AG04450 (cell line): ENCODE results near the gene LEPR. TPM values are rescaled to one million over a fixed set of nuclear protein-coding genes. Genes with fewer than 3 reads are reported as not detected.
"Not testable (repeated sequence)": the region's sequence is repeated elsewhere in the genome, so short reads cannot be mapped to it uniquely, and the experiment has no call there.

ENCODE experiments used
- CTCF ChIA-PET: fragments of 300-600, 350-600 bp; formaldehyde crosslinking; extraction: SDS; loops from one replicate; lab custom pipeline; 2022; ENCODE audit warnings: antibody characterized with exemption, inconsistent platforms; lab: Charles Lee
- POLR2A ChIA-PET: fragments of 350-600 bp; formaldehyde crosslinking; extraction: SDS; loops from one replicate; lab custom pipeline; 2021; ENCODE audit warnings: antibody characterized with exemption, inconsistent platforms; lab: Yijun Ruan, JAX
- DNase-seq: peaks from one replicate; pipeline ENCODE4 v3.0.0-alpha.2; 2011; ENCODE audit warnings: low read depth, low spot score
- H3K27ac ChIP-seq: one replicate; pipeline ENCODE4 v1.5.1; 2012; ENCODE audit warnings: low read depth, low read length, control low read depth
- H3K27me3 ChIP-seq: one replicate; pipeline ENCODE4 v1.6.0; 2012; ENCODE audit warnings: low read length; ENCODE audit not compliant: control insufficient read depth, insufficient read depth
- H3K4me3 ChIP-seq: 2 replicates; pipeline ENCODE4 v1.5.1; 2011; ENCODE audit warnings: mild to moderate bottlenecking, low read depth, low read length, control low read depth
- H3K9me3 ChIP-seq: 2 replicates; pipeline ENCODE4 v1.5.1; 2012; ENCODE audit warnings: low read length; ENCODE audit not compliant: control insufficient read depth, insufficient read depth
- polyA plus RNA-seq: library from polyadenylated mRNA; depleted of rRNA; stranded (reverse); fragments of >200 nt; gene quantifications from 2 replicates; pipeline ENCODE4 v1.2.3, GENCODE V29; 2011
- TF ChIP-seq, protein P1 (sequence below): IDR thresholded peaks from 2 replicates; pipeline ENCODE4 v1.5.1; 2011; ENCODE audit warnings: low read depth, low read length, control low read depth, inconsistent platforms

Gene LEPR
- polyA plus RNA-seq, 1 experiment, result 11.1 TPM

DNA sequence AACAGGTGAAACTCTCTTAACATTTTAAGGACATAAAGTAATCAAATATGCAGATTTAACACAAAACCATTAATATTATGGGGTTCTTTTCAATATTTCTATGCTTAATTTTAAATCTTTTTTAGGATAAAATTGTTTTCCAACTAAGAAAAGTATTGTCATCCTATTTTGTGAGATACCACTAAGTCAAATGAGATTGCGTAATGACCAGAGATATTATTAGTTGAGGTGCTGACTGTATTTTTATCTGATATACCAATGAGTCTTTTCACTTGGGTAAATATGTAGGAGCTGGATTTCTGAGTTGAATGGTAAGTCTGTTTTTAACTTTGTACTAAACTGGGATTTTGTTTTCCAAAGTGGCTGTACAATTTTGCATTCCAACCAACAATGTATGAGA lies 25.4 kb downstream of the LEPR start:
- POLR2A ChIA-PET, result no interaction called here
- DNase-seq, result no peak
- H3K9me3 ChIP-seq, result peaks cover 4% of the 10 kb centered on the region; the same call in 1 of the 2 replicates
- no peak overlapping the region for H3K27ac ChIP-seq
- H3K4me3 ChIP-seq, result no peak overlapping the region
- TF ChIP-seq, protein P1, sequence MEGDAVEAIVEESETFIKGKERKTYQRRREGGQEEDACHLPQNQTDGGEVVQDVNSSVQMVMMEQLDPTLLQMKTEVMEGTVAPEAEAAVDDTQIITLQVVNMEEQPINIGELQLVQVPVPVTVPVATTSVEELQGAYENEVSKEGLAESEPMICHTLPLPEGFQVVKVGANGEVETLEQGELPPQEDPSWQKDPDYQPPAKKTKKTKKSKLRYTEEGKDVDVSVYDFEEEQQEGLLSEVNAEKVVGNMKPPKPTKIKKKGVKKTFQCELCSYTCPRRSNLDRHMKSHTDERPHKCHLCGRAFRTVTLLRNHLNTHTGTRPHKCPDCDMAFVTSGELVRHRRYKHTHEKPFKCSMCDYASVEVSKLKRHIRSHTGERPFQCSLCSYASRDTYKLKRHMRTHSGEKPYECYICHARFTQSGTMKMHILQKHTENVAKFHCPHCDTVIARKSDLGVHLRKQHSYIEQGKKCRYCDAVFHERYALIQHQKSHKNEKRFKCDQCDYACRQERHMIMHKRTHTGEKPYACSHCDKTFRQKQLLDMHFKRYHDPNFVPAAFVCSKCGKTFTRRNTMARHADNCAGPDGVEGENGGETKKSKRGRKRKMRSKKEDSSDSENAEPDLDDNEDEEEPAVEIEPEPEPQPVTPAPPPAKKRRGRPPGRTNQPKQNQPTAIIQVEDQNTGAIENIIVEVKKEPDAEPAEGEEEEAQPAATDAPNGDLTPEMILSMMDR, result no peak
- H3K27me3 ChIP-seq, result no peaks in the 10 kb centered on the region
- CTCF ChIA-PET, result no interaction called here

DNA sequence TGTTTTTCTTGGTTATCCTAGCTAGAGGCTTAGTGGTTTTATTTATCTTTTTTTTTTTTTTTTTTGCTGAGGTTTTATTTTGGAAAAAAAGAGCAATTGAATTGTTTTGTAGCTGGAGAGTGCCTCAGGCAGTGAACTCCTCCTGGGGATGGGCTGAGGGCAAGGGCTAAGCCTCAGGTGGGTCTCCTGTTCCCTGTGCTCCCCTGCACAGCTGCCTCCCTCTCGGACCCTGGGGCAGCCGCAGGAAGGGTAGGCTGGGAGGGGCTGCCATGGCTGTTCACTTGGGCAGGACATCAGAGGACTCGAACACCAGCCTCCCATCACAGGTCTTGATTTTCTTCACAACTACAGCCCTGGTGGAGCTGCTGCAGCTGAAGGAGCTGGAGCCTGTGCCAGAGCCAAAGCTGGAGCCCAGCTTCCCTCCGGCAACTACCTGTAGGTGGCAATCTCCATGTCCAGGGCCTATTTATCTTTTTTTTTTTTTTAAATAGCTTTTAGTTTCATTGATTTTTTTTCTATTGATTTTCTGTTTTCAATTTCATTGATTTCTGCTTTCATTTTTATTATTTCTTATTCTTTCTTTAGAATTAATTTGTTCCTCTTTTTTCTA lies 28.9 kb downstream of the LEPR start:
- Histone ChIP-seq H3K4me3 (no peak overlapping the region), H3K27me3 (no peaks in the 10 kb centered on the region), H3K9me3 (peaks cover 4% of the 10 kb centered on the region; the same call in 1 of the 2 replicates), H3K27ac (no peak overlapping the region)
- POLR2A ChIA-PET, result interaction anchor here (0.6 to 0.7 kb wide), 2 partner anchors 155 to 564 kb away, joined by 6 to 7 read pairs; no protein-coding TSS in a partner anchor
- no peak for DNase-seq
- CTCF ChIA-PET, result interaction anchor here (0.6 to 1.3 kb wide), 4 partner anchors 8 to 89 kb away, joined by 3 to 7 read pairs (median 6); no protein-coding TSS in a partner anchor
- TF ChIP-seq, protein P1, result no peak

DNA sequence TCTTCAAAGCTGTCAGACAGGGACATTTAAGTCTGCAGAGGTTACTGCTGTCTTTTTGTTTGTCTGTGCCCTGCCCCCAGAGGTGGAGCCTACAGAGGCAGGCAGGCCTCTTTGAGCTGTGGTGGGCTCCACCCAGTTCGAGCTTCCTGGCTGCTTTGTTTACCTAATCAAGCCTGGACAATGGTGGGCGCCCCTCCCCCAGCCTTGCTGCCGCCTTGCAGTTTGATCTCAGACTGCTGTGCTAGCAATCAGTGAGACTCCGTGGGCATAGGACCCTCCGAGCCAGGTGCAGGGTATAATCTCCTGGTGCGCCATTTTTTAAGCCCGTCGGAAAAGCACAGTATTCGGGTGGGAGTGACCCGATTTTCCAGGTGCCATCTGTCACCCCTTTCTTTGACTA lies 35.2 kb downstream of the LEPR start:
- POLR2A ChIA-PET, H3K27ac ChIP-seq, H3K27me3 ChIP-seq, DNase-seq, H3K9me3 ChIP-seq, H3K4me3 ChIP-seq, CTCF ChIA-PET: not testable (repeated sequence)

DNA sequence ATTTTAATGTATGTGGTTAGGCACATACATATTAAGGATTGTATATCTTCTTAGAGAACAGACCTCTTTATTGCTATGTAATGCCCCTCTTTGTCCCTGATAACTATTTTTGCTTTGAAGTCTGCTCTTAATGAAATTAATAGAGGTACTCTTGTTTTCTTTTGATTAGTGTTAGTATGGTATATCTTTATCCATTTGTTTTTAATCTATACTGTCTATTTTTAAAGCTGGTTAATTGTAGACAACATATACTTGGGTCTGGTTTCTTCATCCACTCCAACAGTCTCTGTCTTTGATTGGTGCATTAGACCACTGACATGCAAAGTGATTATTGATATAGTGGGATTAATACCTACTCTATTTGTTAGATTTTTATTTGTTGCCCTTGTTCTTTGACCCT lies 36.0 kb downstream of the LEPR start:
- POLR2A ChIA-PET, result no interaction called here
- H3K4me3 ChIP-seq, result no peak overlapping the region
- TF ChIP-seq, protein P1, result no peak
- CTCF ChIA-PET, result no interaction called here
- no peak for DNase-seq
- no peak overlapping the region for H3K27ac ChIP-seq
- H3K27me3 ChIP-seq, result no peaks in the 10 kb centered on the region
- no peaks in the 10 kb centered on the region for H3K9me3 ChIP-seq

DNA sequence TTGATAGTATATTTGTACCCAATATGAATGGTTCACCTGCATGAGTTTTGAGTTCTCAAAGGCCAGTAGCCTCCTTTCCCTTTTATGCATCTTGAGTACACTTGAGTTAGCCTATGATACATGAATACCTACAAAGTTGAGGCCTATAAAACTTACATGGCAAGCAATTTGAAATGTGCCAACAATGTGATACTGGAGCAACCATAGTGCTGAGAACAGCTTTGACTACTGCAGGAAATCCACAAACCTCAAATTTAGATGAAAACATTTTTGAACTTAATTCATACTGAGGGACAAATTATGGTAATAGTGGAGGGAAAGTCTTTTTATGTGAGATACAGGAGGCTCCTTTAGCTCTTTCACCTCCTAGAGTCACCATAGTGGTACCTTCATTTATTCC lies 37.4 kb downstream of the LEPR start:
- Histone ChIP-seq H3K27ac (no peak overlapping the region), H3K4me3 (no peak overlapping the region), H3K27me3 (no peaks in the 10 kb centered on the region), H3K9me3 (no peaks in the 10 kb centered on the region)
- DNase-seq, result no peak
- TF ChIP-seq, protein P1, result no peak
- ChIA-PET CTCF (interaction anchor here (0.9 to 3.7 kb wide), 5 partner anchors 9 to 230 kb away, joined by 3 to 31 read pairs (median 10); no protein-coding TSS in a partner anchor), POLR2A (no interaction called here)
